Stimulated activated CD4-positive, alpha-beta T cell treated with anti-CD3 and anti-CD28 coated beads, TNF-alpha, amount 100 ng/mL, for 4 hours (primary cell): ENCODE data around the gene ATP13A3.

Experiments used
- DNase-seq, 3 experiments: peaks; one replicate each; pipeline ENCODE4 v3.0.0-alpha.2; 2020; ENCODE audit warnings: low read depth in 3 of 3

The ATP13A3 gene

GRCh38 chr3:194369522-194370279 is 117.1 kb downstream of the ATP13A3 start, which contains the start of gene LRRC15:
Gene LRRC15 (minus strand): TSS chr3:194369743. CDS start chr3:194361043, 8,700 bp downstream.
- DNase-seq, result no peak

- no peak for DNase-seq
Observed at GRCh38 chr3:194368918-194369317, 117.9 kb downstream of the ATP13A3 start.

GRCh38 chr3:194367992-194368841 is 118.6 kb downstream of the ATP13A3 start:
- no peak for DNase-seq

GRCh38 chr3:194365978-194366490 is 120.8 kb downstream of the ATP13A3 start:
- no peak for DNase-seq

- no peak for DNase-seq
Observed at GRCh38 chr3:194365526-194365925, 121.3 kb downstream of the ATP13A3 start.

- DNase-seq, result no peak
Observed at GRCh38 chr3:194364652-194365434, 122.0 kb downstream of the ATP13A3 start.

- no peak for DNase-seq
Observed at GRCh38 chr3:194364314-194364651, 122.5 kb downstream of the ATP13A3 start.

GRCh38 chr3:194360568-194360967 is 126.2 kb downstream of the ATP13A3 start:
- no peak for DNase-seq

GRCh38 chr3:194357681-194358080 is 129.1 kb downstream of the ATP13A3 start:
- no peak for DNase-seq

GRCh38 chr3:194355379-194355778 is 131.4 kb downstream of the ATP13A3 start:
- no peak for DNase-seq

- no peak for DNase-seq
Observed at GRCh38 chr3:194354315-194354714, 132.5 kb downstream of the ATP13A3 start.
